H9 (cell line): ENCODE measurements around the gene TMTC1. TPM values are rescaled to one million over a fixed set of nuclear protein-coding genes. Genes with fewer than 3 reads are reported as not detected.

Experiments
- DNase-seq: peaks from one replicate; pipeline ENCODE4 v3.0.0-alpha.2; 2017
- H2AFZ ChIP-seq: one replicate; pipeline ENCODE4 v1.6.1; 2013; ENCODE audit warnings: mild to moderate bottlenecking, low read length, control low read depth, moderate library complexity
- H2AK5ac ChIP-seq: 2 replicates; pipeline ENCODE4 v1.6.1; 2013; ENCODE audit warnings: low read length, control low read depth, mixed read lengths; ENCODE audit not compliant: insufficient read length
- H2BK120ac ChIP-seq: one replicate; pipeline ENCODE4 v1.6.1; 2013; ENCODE audit warnings: low read depth, mild to moderate bottlenecking, low read length, control low read depth, inconsistent platforms; ENCODE audit not compliant: poor library complexity, severe bottlenecking
- H2BK12ac ChIP-seq: 2 replicates; pipeline ENCODE4 v1.6.1; 2013; ENCODE audit warnings: low read length, control low read depth, mixed read lengths, low read depth; ENCODE audit not compliant: insufficient read length
- H2BK15ac ChIP-seq: 2 replicates; pipeline ENCODE4 v1.6.1; 2013; ENCODE audit warnings: low read depth, low read length, control low read depth
- H2BK20ac ChIP-seq: one replicate; pipeline ENCODE4 v1.6.1; 2013; ENCODE audit warnings: low read depth, mild to moderate bottlenecking, low read length, control low read depth, inconsistent platforms; ENCODE audit not compliant: poor library complexity, severe bottlenecking
- H2BK5ac ChIP-seq: 2 replicates; pipeline ENCODE4 v1.6.1; 2013; ENCODE audit warnings: low read length, control low read depth, mixed read lengths; ENCODE audit not compliant: insufficient read length
- H3K14ac ChIP-seq: 2 replicates; pipeline ENCODE4 v1.6.1; 2013; ENCODE audit warnings: low read length, control low read depth; ENCODE audit not compliant: insufficient read depth
- H3K18ac ChIP-seq: 2 replicates; pipeline ENCODE4 v1.6.1; 2013; ENCODE audit warnings: low read depth, mild to moderate bottlenecking, mixed read lengths, low read length, control low read depth; ENCODE audit not compliant: insufficient read length
- H3K23ac ChIP-seq: 2 replicates; pipeline ENCODE4 v1.6.1; 2013; ENCODE audit warnings: low read length, control low read depth, mixed read lengths, low read depth; ENCODE audit not compliant: insufficient read length
- H3K23me2 ChIP-seq: 2 replicates; pipeline ENCODE4 v1.6.1; 2013; ENCODE audit warnings: low read depth, mild to moderate bottlenecking, mixed read lengths, low read length, control low read depth; ENCODE audit not compliant: insufficient read length, poor library complexity, severe bottlenecking
- H3K27ac ChIP-seq: 2 replicates; pipeline ENCODE4 v1.5.1; 2013; ENCODE audit warnings: low read length, control low read depth, mixed read lengths, low read depth; ENCODE audit not compliant: insufficient read length
- H3K27me3 ChIP-seq: 2 replicates; pipeline ENCODE4 v1.6.1; 2013; ENCODE audit warnings: low read length, control low read depth, inconsistent platforms; ENCODE audit not compliant: insufficient read depth
- H3K4ac ChIP-seq: 2 replicates; pipeline ENCODE4 v1.6.1; 2013; ENCODE audit warnings: low read depth, mild to moderate bottlenecking, control low read depth, inconsistent platforms, low read length, moderate library complexity
- H3K4me1 ChIP-seq: 2 replicates; pipeline ENCODE4 v1.6.1; 2013; ENCODE audit warnings: low read length, control low read depth, inconsistent platforms; ENCODE audit not compliant: insufficient read depth
- H3K4me2 ChIP-seq: 2 replicates; pipeline ENCODE4 v1.6.1; 2013; ENCODE audit warnings: low read length, control low read depth, mixed read lengths; ENCODE audit not compliant: insufficient read length, insufficient read depth
- H3K56ac ChIP-seq: 2 replicates; pipeline ENCODE4 v1.6.1; 2013; ENCODE audit warnings: low read depth, mild to moderate bottlenecking, mixed read lengths, low read length, control low read depth; ENCODE audit not compliant: insufficient read length
- H3K79me1 ChIP-seq: 2 replicates; pipeline ENCODE4 v1.6.1; 2013; ENCODE audit warnings: low read depth, mild to moderate bottlenecking, moderate library complexity, low read length, control low read depth, inconsistent platforms; ENCODE audit not compliant: insufficient read depth, poor library complexity, severe bottlenecking
- H3K79me2 ChIP-seq: 2 replicates; pipeline ENCODE4 v1.6.1; 2013; ENCODE audit warnings: low read length, control low read depth, inconsistent platforms; ENCODE audit not compliant: insufficient read depth
- H3K9ac ChIP-seq: 2 replicates; pipeline ENCODE4 v1.6.1; 2013; ENCODE audit warnings: low read length, control low read depth, mixed read lengths; ENCODE audit not compliant: insufficient read length; ENCODE audit errors: extremely low read depth
- H3K9me3 ChIP-seq: one replicate; pipeline ENCODE4 v1.6.1; 2013; ENCODE audit warnings: low read depth, low read length, inconsistent platforms; ENCODE audit not compliant: control insufficient read depth
- H3T11ph ChIP-seq: one replicate; pipeline ENCODE4 v1.6.1; 2013; ENCODE audit warnings: mild to moderate bottlenecking, low read length, control low read depth, inconsistent platforms
- H4K20me1 ChIP-seq: one replicate; pipeline ENCODE4 v1.6.1; 2013; ENCODE audit not compliant: control insufficient read depth, insufficient read length, insufficient read depth
- H4K5ac ChIP-seq: 2 replicates; pipeline ENCODE4 v1.6.1; 2013; ENCODE audit warnings: low read depth, mild to moderate bottlenecking, mixed read lengths, low read length, control low read depth; ENCODE audit not compliant: insufficient read length
- H4K8ac ChIP-seq: replicated peaks from 2 replicates; pipeline ENCODE4 v1.6.1; 2013; ENCODE audit warnings: low read length, control low read depth, mixed read lengths, low read depth; ENCODE audit not compliant: insufficient read length
- H4K91ac ChIP-seq: 2 replicates; pipeline ENCODE4 v1.6.1; 2013; ENCODE audit warnings: low read depth, mild to moderate bottlenecking, moderate library complexity, mixed read lengths, low read length, control low read depth; ENCODE audit not compliant: insufficient read length
- H3K27ac Mint-ChIP-seq, 3 experiments: 2 replicates in 2 of 3; 3 replicates in 1 of 3; pipeline ENCODE4 v1.8.0; 2020 to 2021; ENCODE audit warnings: mixed read lengths in 3 of 3, mild to moderate bottlenecking in 1 of 3, moderate library complexity in 1 of 3
- H3K27me3 Mint-ChIP-seq: 2 replicates; pipeline ENCODE4 v1.8.0; 2021; ENCODE audit warnings: low read depth, mild to moderate bottlenecking, moderate library complexity, mixed read lengths
- H3K36me3 Mint-ChIP-seq, 3 experiments: 2 replicates in 2 of 3; 3 replicates in 1 of 3; pipeline ENCODE4 v1.8.0; 2020 to 2021; ENCODE audit warnings: low read depth in 3 of 3, mixed read lengths in 3 of 3; ENCODE audit not compliant: insufficient read depth in 1 of 3
- H3K4me1 Mint-ChIP-seq, 2 experiments: 2 replicates each; pipeline ENCODE4 v1.8.0; 2020; ENCODE audit warnings: mixed read lengths in 2 of 2
- H3K4me3 Mint-ChIP-seq, 2 experiments: 2 replicates in 1 of 2; 3 replicates in 1 of 2; pipeline ENCODE4 v1.8.0; 2020 to 2021; ENCODE audit warnings: mild to moderate bottlenecking in 2 of 2, mixed read lengths in 2 of 2, moderate library complexity in 1 of 2
- H3K9me3 Mint-ChIP-seq, 2 experiments: 2 replicates in 1 of 2; 3 replicates in 1 of 2; pipeline ENCODE4 v1.8.0; 2020; ENCODE audit warnings: mild to moderate bottlenecking in 2 of 2, mixed read lengths in 2 of 2, moderate library complexity in 1 of 2
- CTCF ChIP-seq: fragments of 200-600 bp; sonication (generic); conservative IDR thresholded peaks from 3 replicates; pipeline ENCODE4 v1.8.0; 2021; ENCODE audit warnings: antibody characterized with exemption, mild to moderate bottlenecking
- WGBS: extraction: QIAGEN DNeasy Blood & Tissue Kit; methylation state at CpG from one replicate; pipeline ENCODE4 v1.1.7; 2013; ENCODE audit warnings: missing lambda C conversion rate, low lambda C conversion rate, mixed read lengths; ENCODE audit not compliant: insufficient read length; ENCODE audit errors: extremely low coverage; 5-methylcytosine and 5-hydroxymethylcytosine counted together
- total RNA-seq: library from RNA; stranded (reverse); gene quantifications from 2 replicates; pipeline ENCODE4 v1.2.1, GENCODE V29; 2021

TMTC1 gene
- total RNA-seq, 1 experiment from 2014 or later = 16.1 TPM

GRCh38 chr12:29608581-29608980 lies 175.2 kb downstream of the TMTC1 start:
- Histone ChIP-seq H3K27ac (no peak overlapping the region), H2BK5ac (no peak overlapping the region), H2BK120ac (no peak overlapping the region), H2BK20ac (no peak overlapping the region), H3K9ac (no peak overlapping the region), H2AFZ (no peak overlapping the region), H3K4ac (no peak overlapping the region), H3K18ac (no peak overlapping the region), H4K91ac (no peak overlapping the region), H3K4me2 (no peak overlapping the region), H3K79me2 (no peaks in the 10 kb centered on the region), H3K9me3 (no peaks in the 10 kb centered on the region), H3K23me2 (no peaks in the 10 kb centered on the region), H3K79me1 (no peaks in the 10 kb centered on the region), H3T11ph (no peak overlapping the region), H3K23ac (no peak overlapping the region), H2BK12ac (no peak overlapping the region), H4K8ac (no peak overlapping the region), H3K27me3 (no peaks in the 10 kb centered on the region), H3K14ac (no peak overlapping the region), H3K4me1 (no peaks in the 10 kb centered on the region; the same call in 1 of the 2 replicates), H4K5ac (no peak overlapping the region), H2AK5ac (no peak overlapping the region), H3K56ac (no peak overlapping the region), H2BK15ac (no peak overlapping the region), H4K20me1 (no peaks in the 10 kb centered on the region)
- TF ChIP-seq CTCF = no peak
- Mint-ChIP-seq H3K4me1 (peaks cover 14 to 18% of the 10 kb centered on the region in 2 experiments), H3K36me3 (peaks cover 0 to 3% (median 3%) of the 10 kb centered on the region in 3 experiments; a peak in 1 of 7 replicates), H3K9me3 (no peaks in the 10 kb centered on the region), H3K27me3 (no peaks in the 10 kb centered on the region), H3K27ac (no peak overlapping the region), H3K4me3 (no peak overlapping the region)
- WGBS = no CpG with 5 or more reads among the region's 7 CpGs
- DNase-seq = no peak
